GM08714 (cell line): ENCODE results near the gene HERPUD1.

Source experiments
- H3K4me3 ChIP-seq: fragments of 200-500 bp; sonication (Bioruptor generic); 2 replicates; pipeline ENCODE4 v1.5.1; 2014; ENCODE audit warnings: mild to moderate bottlenecking, low read length, inconsistent platforms
- ZNF274 ChIP-seq: IDR thresholded peaks from 2 replicates; pipeline ENCODE4 v1.6.1; 2012; ENCODE audit warnings: mild to moderate bottlenecking, low read depth, low read length

The HERPUD1 gene

DNA sequence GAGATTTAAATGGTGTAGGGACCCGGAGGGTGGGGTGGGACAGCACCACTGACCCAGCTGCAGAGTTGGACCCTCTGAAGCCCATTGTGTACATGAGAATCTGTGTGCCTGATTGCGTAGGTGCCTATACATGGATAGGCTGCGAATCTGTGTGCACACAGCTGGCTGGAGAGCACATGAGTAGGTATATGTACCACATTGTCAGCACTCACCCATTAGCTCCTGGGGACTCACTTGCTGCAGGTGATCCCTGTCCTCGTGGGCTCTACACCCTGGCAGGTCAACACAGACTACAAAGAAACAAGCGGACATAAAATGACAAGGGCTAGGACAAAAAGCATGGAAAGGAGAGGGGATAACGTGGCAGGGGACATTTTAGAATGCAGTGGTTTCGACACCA is 18.5 kb downstream of the HERPUD1 start:
- H3K4me3 ChIP-seq: no peak overlapping the region
- TF ChIP-seq ZNF274: no peak

DNA sequence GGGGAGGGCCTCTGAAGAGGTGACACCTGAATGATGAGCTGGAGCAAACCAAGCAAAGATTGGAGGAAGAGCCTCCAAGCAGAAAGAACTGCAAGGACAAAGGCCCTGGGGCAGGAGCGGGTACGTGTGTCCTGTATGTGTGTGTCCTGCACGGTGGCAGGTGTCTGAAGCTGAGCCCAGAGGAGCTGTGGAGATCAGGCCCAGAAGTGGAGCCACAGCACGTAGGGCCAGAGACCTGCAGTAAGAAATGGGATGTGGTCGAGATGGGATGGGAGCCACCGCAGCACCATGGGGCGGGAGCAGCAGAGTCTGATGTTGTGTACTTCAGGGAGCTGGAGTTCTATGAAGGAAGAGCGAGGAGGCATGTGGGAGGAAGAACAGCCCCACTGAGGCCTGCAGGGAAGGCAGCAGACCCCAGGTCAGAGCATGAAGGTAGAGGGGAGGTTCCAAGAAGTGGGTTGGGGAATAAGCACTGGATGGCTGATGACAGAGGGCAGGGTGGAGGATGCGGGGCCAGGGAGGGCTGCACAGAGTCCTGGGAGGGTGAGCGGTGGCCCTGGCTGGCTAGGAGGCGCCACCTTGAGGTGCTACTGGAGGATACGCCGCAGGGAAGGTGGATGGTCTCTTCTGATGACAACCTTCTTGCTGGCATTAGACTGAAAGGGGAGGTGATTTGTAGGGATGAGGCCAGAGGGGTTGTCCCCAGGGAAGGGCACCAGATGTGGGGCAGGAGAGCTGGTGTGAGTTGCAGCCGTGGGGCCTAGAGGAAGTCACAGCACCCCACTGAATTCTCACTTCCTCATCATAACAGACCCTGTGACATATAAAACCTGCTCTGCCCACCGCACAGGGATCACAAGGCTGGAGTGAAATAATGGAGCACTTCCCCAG is 19.2 kb downstream of the HERPUD1 start:
- no peak for TF ChIP-seq ZNF274
- no peak overlapping the region for H3K4me3 ChIP-seq

DNA sequence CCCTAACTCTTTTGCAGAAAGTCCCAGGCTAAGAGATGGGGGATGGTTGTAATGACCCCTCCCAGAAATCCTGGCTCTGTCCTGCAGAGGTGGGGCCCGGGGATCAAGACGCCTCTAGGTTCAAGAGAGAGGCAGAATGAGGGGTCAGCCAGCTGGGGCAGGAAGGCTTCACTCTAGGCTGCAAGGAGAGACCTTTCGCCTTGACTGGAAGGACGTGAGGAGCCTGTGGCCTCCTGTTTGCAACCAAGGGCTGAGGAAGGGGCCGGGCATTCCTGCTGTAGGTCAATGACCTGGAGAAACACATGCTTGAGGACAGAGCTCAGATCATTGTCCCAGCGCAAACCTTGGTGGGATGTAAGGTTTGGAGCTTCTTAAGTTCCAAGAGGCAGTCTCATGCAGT is 21.1 kb downstream of the HERPUD1 start:
- no peak for TF ChIP-seq ZNF274
- no peak overlapping the region for H3K4me3 ChIP-seq

DNA sequence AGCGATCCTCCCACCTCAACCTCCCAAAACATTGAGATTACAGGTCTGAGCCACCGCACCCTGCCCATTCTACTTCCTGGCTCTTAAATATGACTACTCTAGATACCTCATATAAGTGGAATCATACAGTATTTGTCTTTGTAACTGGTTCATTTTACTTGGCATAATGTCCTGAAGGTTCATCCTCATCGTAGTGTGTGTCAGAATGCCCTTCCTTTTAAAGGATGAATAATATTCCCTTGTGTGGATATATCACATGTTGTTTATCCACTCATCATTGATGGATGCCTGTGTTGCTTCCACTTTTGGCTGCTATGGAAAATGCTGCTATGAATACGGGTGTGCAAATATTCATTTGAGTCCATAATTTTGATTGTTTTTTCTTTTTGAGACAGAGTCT is 24.1 kb downstream of the HERPUD1 start:
- no peak overlapping the region for H3K4me3 ChIP-seq
- TF ChIP-seq ZNF274: no peak

DNA sequence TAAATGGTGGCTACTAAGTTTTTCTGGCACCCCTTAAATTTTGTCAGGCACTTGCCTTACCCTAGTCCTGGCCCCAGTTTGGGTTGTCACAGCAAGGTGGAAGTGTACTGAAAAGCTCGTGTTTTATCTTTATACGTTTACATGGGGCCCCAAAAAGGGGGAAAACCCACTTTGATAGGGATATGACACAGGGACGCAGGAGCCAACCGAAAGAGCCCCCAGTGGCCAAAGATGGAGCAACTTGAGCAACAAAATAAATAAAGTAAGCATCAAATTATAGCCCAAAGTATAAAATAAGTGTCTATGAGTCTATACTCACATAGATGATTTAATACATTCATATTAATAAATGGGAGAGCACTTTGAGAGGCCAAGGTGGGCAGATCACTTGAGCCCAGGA is 24.8 kb downstream of the HERPUD1 start:
- no peak for TF ChIP-seq ZNF274
- no peak overlapping the region for H3K4me3 ChIP-seq

DNA sequence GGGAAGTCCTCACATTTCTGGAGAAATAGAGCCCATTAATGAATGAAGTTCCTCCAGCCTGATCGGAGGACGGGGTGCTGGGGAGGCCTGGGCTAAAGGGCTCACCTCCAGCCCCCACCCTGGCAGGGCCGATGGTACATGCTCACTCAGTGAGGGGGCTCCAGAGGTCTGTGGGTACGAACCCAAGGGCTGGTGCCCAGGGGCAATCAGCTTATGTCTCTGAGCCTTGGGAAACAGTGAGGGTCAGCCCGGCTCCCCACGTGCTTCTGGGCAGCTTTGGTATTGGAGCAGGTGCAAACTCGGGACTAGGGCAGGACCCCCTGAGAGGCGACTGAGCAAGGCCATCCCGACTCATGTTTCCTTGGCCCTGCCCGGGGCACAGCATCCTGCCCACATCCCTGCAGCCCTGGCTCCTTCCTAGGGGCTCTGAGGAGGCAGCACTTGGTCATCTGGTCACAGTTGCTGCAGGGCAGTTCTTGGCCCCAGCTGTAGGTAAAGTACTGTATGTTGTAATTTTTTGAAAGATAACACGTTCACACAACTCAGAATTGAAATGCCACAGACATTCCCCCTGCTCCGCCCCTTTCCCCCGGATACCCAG is 28.8 kb downstream of the HERPUD1 start:
- no peak for TF ChIP-seq ZNF274
- H3K4me3 ChIP-seq: no peak overlapping the region

DNA sequence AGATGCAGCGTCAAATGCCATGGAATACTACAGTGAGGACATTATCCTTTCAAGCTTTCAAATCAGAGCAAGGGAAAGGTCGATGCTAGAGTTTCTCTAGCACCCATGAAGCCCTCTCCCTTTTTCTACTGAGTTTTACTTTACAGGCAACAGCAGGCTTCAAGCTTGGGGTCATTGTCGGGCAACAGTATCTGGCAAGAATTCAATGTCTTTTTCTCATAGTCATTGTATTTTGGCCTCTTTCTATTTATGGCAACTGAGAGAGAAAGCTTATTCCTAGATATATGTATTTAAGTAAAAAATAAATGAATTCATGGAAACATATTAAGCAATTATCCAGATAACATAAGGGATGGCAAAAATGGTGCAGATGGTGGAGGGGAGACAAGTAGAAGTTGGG is 29.4 kb downstream of the HERPUD1 start:
- H3K4me3 ChIP-seq: no peak overlapping the region
- no peak for TF ChIP-seq ZNF274

DNA sequence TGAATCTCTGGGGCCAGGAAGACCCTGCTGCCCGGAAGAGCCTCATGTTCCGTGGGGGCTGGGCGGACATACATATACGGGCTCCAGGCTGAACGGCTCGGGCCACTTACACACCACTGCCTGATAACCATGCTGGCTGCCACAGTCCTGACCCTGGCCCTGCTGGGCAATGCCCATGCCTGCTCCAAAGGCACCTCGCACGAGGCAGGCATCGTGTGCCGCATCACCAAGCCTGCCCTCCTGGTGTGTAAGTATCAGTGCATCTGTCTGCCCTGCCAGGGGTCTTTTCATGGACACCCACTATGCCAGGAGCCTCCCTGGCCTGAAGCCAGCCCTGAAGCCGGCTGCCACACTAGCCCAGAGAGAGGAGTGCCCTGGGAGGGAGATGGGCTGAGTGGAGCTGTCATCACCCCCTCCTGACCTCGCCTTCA is 29.9 kb downstream of the HERPUD1 start, which contains the start of gene CETP:
Gene CETP (plus strand): TSS at position 100 of the 431 bp plus-strand sequence. CDS start 30 bp downstream, at position 130.
- no peak within 1 kb of the TSS for H3K4me3 ChIP-seq
- TF ChIP-seq ZNF274: no peak

DNA sequence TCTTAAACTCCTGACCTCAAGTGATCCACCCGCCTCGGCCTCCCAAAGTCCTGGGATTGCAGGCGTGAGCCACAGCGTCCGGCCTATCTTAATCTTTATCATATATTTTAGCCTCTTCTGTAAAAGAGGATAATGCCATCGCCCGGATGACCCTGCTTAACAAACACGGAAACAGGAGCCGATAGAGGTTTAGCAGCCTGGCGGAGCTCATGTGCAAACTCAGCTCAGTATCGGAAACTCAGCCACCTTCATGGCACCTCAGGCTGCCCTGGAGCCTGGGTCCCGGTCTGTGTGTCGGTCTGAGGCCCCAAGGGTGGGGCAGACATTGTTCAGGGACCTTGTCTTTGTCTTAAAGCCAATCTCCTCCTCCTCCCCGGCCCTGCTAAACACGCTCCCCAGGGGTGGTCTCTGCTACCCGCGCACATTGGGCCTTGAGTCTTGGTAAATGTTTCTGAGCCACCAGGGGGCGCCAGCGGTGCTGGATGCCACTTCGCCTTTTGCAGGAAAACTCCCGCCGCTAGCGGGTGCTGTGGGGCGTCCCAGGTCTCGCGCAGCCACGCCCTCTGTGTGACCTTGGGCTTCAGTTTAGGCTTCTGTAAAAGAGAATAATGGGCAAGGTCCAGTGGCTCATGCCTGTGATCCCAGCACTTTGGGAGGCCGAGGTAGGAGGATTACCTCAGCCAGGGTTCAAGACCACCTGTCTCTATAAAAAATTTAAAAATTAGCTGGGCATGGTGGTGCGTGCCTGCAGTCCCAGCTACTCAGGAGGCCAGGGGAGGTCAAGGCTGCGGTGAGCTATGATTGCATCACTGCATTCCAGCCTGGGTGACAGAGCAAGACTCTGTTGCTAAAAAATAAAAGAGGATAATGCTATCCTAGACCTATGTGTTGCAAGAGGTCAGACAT is 32.6 kb downstream of the HERPUD1 start:
- H3K4me3 ChIP-seq: no peak overlapping the region
- TF ChIP-seq ZNF274: no peak

DNA sequence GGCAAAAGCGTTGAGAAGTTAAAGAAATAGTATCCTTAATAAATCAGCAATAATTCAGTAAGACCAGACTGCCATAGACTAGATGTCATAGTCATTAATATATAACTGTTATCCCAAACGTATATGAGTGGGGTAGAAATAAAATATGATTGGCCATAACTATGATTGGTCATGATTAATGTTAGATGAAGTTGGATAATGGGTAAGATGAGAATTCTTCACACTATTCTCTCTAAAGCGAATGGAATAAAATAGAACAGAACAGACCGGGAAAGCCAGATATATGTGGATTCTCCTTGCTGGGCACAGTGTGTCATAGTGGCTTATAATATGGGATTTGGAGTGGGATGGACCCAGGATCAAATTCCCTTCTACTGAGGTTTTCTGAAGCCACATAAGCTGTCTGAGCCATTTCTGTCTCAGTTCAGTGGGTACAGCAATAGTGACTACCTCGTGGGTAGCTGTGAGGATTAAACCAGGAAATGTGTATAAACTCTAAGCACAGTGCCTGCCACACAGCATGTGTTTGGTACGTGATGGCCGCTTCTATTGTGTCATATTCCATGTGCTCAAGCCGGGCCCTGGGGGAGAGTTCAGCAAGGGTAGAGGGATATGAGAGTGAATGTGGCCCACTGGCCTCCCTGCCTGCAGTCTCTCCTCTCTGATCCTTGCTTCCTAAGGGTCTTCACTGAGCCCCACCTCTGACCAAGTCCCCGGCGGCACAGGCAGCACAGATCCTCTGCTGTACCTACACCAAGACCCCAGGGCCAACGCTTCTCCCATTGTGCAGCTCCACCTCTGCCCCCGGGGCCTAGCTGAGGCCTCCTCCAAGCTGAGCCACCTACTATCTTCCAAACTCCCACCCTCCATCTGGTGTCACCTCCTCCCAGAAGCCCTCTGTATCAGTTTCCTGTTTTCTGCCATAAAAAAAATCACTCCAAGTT is 33.5 kb downstream of the HERPUD1 start:
- H3K4me3 ChIP-seq: no peak overlapping the region
- TF ChIP-seq ZNF274: no peak

DNA sequence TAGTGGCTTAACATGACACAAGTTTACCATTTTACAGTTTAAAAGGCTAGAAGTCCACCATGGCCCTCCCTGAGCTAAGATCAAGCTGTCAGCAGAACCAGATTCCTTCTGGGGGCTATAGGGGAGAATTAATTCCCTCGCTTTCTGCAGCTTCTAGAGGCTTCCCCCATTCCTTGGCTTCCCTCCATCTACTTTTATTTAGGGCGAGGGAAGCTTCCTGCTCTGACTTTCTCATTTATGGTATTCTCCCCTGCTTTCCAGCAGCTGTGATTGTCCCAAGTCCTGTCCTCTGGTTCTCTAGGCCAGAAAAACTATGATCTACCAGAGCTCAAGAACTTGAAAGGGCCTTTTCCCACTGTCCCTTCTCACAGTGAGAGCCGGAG is 34.1 kb downstream of the HERPUD1 start:
- no peak overlapping the region for H3K4me3 ChIP-seq

DNA sequence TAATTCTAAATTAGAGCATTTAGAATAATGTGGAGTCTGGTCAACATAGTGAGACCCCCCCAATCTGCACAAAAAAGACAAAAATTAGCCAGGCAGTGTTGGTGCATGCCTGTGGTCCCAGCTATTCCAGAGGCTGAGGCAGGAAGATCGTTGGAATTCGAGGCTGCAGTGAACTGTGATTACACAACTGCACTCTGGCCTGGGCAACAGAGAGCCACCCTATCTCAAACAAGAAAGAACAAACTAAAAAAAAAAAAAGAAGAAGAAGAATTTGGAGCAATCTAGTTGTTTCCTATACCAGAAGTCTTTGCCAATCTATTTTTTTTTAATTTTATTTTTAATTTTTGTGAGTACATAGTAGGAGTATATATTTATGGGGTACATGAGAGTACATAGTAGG is 35.8 kb downstream of the HERPUD1 start:
- no peak for TF ChIP-seq ZNF274
- no peak overlapping the region for H3K4me3 ChIP-seq

More for the DNA sequence above, 34.1 kb downstream of the HERPUD1 start:
- TF ChIP-seq ZNF274: no peak

DNA sequence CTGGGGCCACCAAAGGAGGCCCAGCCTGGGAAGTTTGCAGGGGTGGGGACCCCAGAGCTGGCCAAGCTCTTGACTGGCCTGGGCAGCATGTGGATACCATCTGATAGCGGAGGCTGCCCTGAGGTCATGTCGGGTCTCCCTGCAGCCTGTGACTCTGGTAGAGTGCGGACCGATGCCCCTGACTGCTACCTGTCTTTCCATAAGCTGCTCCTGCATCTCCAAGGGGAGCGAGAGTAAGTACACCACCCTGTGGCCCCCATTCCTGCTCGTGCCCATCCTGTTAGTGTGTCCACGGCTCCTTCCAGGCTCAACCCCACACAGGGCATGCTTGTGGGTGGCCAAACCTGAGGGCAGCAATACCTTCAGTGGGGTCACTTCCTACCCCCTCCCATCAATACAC is 37.8 kb downstream of the HERPUD1 start:
- no peak for TF ChIP-seq ZNF274
- H3K4me3 ChIP-seq: no peak overlapping the region
